Mammary epithelial cell (primary cell): ENCODE results near the gene SLC4A3.

Experiments
- EZH2 ChIP-seq: IDR thresholded peaks from 2 replicates; pipeline ENCODE4 v1.6.1; 2012; ENCODE audit warnings: low read length, inconsistent platforms, borderline replicate concordance
- TF ChIP-seq, protein P1 (sequence below), 2 donors: IDR thresholded peaks in 1 of 2; conservative IDR thresholded peaks in 1 of 2; 2 replicates each; pipeline ENCODE4 v1.5.1; 2011 to 2012; ENCODE audit warnings: inconsistent platforms in 2 of 2, low read length in 2 of 2, mild to moderate bottlenecking in 2 of 2, control low read depth in 1 of 2, low read depth in 1 of 2; ENCODE audit not compliant: insufficient read depth in 1 of 2; ENCODE audit errors: extremely low read depth in 1 of 2

DNA sequence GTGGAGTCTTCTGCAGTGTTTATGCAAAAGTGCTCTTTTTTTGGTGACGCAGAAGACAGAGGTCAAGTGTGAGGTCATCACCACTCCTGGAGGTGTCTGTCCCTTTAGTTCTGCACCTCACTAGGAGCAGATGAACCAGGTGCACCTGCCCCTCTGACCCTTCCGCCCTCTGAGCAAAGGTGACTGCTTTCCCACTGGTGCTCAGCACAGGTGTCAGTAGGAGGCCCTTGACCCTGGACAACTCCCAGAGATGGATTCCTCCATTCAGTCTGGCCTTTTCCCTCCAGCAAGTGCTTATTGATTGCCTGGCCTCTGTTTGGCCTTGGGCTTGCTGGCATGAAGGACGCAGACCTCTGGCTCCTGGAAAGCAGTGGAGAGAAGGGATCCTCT is 8.7 kb upstream of the SLC4A3 start:
- TF ChIP-seq, protein P1, sequence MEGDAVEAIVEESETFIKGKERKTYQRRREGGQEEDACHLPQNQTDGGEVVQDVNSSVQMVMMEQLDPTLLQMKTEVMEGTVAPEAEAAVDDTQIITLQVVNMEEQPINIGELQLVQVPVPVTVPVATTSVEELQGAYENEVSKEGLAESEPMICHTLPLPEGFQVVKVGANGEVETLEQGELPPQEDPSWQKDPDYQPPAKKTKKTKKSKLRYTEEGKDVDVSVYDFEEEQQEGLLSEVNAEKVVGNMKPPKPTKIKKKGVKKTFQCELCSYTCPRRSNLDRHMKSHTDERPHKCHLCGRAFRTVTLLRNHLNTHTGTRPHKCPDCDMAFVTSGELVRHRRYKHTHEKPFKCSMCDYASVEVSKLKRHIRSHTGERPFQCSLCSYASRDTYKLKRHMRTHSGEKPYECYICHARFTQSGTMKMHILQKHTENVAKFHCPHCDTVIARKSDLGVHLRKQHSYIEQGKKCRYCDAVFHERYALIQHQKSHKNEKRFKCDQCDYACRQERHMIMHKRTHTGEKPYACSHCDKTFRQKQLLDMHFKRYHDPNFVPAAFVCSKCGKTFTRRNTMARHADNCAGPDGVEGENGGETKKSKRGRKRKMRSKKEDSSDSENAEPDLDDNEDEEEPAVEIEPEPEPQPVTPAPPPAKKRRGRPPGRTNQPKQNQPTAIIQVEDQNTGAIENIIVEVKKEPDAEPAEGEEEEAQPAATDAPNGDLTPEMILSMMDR (conservative IDR thresholded peaks at IDR 0.05 in 1 of 2, IDR thresholded peaks at IDR 0.05 in 1 of 2; ENCODE audit: extremely low read depth in 1 of 2, insufficient read depth in 1 of 2, low read depth in 1 of 2, low read length in 2 of 2): no peak
- no peak for TF ChIP-seq EZH2
